OCI-LY7 (cell line): ENCODE measurements around the gene NLRX1.

Experiments
- CTCF ChIP-seq: fragments of 200-600 bp; sonication (generic); conservative IDR thresholded peaks from 2 replicates; pipeline ENCODE4 v1.5.1; 2014; ENCODE audit warnings: mild to moderate bottlenecking, antibody characterized with exemption, low read length, moderate library complexity, mixed read lengths
- EZH2phosphoT487 ChIP-seq: fragments of 200-600 bp; sonication (generic); IDR thresholded peaks from 2 replicates; pipeline ENCODE4 v1.6.1; 2018; ENCODE audit warnings: low read depth, borderline replicate concordance, mild to moderate bottlenecking, mixed run types, antibody characterized with exemption, low read length, moderate library complexity, mixed read lengths

GRCh38 chr11:119229741-119230140, 61.2 kb downstream of the NLRX1 start:
- TF ChIP-seq CTCF (no peak), EZH2phosphoT487 (no peak)
